ELF-1 (cell line): ENCODE measurements around the gene TTC28.
"Not testable (repeated sequence)": the region's sequence is repeated elsewhere in the genome, so short reads cannot be mapped to it uniquely, and the experiment has no call there.

Source experiments
- DNase-seq: peaks from one replicate; pipeline ENCODE4 v3.0.0-alpha.2; 2016; ENCODE audit warnings: low read depth, low spot score

TTC28 gene

DNA sequence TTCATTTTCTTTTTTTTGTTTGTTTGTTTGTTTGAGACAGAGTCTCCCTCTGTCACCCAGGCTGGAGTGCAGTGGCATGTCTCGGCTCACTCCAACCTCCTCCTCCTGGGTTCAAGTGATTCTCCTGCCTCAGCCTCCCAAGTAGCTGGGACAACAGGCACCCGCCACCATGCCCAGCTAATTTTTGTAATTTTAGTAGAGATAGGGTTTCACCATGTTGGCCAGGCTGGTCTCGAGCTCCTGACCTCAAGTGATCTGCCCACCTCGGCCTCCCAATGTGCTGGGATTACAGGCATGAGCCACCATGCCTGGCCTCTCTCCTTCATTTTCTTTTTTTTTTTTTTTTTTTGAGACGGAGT lies 118.9 kb downstream of the TTC28 start:
- not testable (repeated sequence) for DNase-seq

DNA sequence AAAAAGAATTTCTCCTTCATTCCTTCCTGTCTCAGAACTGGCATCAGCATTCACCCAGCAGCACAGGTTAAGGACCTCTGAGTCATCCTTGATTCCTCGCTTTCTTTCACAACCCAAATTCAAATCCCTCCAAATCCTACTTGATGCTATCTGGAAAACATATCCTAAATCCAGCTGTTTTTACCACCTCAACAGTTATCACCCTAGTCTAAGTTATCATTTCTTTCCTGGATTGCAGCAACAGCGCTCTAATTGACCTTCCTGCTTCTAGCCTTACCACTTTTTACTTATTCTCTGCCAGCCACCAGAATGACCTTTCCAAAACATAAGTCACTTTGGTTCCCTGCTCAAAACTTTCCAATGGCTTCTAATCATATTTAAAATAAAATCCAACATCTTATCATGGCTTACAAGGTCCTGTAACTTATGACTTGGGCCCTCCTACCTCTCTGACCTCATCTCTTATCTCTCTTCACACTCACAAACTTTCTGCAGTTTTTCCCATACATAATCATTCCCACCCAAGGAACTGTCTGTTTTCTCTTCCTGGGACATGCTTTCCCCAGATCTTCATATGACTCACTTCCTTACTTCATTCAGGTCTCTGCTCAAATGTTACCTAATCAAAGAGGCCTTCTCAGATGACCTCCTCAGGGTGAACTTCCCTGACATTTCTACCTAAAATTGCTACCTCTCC lies 119.4 kb downstream of the TTC28 start:
- DNase-seq, result peak; percentile 19

DNA sequence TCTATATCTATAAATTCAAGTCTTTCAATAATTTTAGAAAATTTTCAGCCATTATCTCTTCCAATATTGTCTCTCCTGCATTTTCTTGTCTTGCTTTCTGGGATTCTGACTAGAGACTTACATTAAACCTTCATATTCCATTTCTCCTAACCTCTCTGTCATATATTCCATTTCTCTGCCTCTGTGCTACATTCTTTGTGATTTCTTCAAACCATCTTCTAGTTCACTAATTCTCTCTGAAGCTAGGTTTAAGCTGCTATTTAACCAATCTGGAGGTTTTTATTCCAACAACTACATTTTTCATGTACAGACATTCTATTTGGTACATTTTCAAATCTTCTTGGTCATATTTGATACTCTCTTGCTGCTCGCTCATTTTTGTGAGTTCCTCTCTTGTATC lies 122.5 kb downstream of the TTC28 start:
- DNase-seq, result no peak

DNA sequence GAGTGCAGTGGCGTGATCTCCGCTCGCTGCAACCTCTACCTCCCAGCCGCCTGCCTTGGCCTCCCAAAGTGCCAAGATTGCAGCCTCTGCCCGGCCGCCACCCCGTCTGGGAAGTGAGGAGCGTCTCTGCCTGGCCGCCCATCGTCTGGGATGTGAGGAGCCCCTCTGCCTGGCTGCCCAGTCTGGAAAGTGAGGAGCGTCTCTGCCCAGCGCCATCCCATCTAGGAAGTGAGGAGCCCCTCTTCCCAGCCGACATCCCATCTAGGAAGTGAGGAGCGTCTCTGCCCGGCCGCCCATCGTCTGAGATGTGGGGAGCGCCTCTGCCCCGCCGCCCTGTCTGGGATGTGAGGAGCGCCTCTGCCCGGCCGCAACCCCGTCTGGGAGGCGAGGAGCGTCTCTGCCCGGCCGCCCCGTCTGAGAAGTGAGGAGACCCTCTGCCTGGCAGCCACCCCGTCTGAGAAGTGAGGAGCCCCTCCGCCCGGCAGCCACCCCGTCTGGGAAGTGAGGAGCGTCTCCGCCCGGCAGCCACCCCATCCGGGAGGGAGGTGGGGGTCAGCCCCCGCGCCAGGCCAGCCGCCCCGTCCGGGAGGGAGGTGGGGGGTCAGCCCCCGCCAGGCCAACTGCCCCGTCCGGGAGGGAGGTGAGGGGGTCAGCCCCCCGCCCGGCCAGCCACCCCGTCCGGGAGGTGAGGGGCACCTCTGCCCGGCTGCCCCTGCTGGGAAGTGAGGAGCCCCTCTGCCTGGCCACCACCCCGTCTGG lies 126.4 kb downstream of the TTC28 start:
- DNase-seq, result not testable (repeated sequence)

DNA sequence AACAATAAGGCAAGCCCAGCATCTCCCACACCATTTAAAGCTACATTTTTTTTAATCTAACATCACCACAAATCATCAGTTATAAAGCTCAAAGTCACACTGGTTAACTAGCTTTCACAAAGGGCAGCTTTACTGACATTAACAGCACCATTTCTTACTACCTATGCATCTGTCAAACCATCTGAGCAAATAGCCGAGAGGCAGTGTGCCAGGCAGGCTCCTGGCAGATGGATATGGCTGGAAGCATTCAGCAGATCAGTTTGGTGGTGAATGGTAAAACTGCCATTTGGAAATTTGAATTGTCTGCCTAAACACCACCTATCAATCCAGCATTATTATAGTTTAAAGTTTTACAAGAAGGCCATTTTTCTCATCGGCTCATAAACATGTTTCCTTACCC lies 131.2 kb downstream of the TTC28 start:
- no peak for DNase-seq

DNA sequence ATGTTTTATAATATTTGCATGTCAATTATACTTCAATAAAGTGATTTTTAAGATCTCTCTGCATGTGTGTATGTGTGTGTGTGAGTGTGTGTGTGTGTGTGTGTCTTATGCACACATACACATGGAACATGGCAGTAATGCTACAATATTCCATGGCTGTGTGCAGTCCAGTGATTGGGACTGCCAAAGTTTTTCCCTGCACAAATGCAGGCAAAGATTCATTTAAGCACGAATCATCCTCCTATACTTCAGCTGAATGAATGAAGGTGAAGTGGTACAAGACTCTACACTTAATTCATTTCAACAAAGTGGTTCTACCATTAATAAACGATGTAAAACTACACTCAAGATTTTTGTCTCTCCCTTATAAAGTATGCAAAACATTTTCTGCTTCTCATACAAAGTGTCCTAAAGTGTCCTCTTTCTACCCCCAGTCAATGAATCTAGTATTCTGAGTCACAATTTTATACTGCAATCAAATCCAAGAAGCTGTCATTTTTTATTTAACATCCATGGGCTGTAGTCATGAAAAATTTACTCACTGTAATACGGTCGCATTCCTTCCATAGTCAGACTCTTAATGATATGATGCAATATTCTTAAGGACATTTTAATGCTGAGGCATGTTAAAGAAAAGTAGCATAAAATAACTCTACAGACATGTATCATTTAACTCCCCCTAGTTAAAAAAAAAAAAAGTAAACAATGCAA lies 132.4 kb downstream of the TTC28 start:
- no peak for DNase-seq

DNA sequence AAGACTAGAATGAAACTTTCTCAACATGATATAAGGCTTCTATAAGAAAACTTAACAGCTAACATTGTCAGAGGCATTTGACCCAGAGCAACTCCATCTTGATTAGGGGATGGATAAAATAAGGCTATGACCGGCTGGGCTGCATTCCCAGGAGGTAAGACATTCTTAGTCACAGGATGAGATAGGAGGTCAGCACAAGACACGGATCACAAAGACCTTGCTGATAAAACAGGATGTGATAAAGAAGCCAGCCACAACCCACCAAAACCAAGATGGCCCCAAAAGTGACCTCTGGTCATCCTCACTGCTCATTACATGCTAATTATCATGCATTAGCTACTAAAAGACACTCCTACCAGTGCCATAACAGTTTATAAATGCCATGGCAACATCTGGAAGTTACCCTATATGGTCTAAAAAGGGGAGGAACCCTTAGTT lies 135.2 kb downstream of the TTC28 start:
- DNase-seq, result peak; percentile 17

DNA sequence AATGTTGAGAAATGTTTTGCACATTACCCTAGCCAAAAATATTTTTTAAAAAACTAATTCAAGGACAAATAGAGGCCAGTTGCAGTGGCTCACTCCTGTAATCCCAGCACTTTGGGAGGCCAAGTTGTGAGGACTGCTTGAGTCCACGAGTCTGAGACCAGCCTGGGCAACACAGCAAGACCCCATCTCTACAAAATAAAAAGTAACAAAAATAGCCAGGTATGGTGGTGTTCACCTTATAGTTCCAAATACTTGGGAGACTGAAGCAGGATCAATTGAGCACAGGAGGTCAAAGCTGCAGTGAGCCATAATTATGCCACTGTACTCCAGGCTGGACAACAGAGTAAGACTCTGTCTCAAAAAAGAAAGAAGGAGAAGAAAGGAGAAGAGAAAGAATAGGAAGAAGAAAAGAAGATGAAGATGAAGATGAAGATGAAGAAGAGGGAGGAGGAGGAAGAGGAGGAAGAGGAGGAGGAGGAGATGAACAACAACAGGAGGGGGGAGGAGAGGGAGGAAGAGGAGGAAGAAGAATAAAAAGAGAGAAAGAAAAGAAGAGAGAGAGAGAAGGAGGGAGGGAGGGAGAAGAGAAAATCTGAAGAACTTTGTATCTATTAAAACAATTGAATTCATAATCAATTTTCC lies 136.5 kb downstream of the TTC28 start:
- DNase-seq, result no peak

DNA sequence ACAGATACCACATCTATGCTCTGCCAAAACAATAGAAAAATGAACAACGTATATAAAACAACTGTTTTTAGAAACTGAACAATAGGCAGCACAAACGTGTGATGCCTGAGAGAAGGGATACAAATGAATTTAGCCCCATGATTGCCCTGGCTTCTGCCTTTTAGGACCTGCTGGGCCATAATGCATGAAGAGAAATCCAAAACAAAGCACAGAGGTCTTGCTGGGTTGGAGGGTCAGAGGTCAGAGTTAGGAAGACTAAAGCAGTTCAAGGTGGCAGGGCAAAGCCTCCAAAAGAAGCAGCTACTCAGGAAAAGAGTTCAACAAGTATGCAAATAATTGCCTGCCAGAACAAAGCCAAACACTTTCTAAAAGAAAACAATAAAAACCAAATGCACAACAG lies 138.5 kb downstream of the TTC28 start:
- DNase-seq, result peak; percentile 37

DNA sequence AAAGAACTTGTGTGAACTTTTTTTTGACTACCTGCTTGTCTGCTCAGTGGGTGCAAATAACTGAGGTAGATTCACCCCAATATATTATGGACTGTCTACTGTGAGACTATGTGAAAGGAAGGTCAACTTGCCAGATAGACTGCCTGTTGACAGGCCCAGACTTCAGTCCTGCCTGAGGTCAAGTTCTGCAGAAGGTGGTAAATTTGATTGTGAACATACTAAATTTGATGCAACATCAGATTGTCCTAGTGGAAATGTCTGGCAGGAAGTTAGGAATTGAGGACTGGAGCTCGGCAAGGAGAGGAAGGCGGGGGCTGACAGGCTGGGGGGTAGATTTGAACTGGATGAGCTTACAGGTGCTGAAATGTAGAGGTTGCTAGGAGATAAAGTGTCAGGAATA lies 140.7 kb downstream of the TTC28 start:
- no peak for DNase-seq

DNA sequence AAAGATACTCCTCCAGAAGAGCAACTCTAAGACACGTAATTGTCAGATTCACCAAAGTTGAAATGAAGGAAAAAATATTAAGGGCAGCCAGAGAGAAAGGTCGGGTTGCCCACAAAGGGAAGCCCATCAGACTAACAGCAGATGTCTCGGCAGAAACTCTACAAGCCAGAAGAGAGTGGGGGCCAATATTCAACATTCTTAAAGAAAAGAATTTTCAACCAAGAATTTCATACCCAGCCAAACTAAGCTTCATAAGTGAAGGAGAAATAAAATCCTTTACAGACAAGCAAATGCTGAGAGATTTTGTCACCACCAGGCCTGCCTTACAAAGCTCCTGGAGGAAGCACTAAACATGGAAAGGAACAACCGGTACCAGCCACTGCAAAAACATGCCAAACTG lies 149.1 kb downstream of the TTC28 start:
- not testable (repeated sequence) for DNase-seq

DNA sequence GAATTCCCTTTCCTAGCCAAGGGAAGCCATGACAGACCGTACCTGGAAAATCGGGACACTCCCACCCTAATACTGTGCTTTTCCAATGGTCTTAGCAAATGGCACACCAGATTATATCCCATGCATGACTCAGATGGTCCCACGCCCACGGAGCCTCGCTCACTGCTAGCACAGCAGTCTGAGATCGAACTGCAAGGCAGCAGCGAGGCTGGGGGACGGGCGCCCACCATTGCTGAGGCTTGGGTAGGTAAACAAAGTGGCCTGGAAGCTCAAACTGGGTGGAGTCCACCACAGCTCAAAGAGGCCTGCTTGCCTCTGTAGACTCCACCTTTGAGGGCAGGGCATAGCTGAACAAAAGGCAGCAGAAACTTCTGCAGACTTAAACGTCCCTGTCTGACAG lies 150.5 kb downstream of the TTC28 start:
- DNase-seq, result not testable (repeated sequence)

DNA sequence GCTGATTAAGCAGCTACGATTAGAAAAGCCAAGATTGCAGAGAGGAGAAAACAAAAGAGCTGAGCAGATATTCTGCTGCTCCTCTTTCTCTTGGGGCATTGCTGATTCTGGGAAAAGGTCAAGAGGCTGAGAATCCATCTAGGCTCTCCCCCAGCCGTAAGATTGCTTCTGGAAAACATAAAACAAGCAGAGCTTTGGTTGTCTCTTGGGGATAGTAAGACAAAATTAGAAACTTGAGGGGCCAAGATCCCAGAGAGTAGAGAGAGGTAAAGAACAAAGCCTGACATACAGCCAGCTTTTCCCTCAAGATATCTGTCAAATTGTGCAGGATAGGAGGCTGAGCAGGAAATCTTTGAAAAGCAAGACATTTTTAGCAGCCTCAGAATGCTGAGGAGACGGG lies 158.2 kb downstream of the TTC28 start:
- no peak for DNase-seq

DNA sequence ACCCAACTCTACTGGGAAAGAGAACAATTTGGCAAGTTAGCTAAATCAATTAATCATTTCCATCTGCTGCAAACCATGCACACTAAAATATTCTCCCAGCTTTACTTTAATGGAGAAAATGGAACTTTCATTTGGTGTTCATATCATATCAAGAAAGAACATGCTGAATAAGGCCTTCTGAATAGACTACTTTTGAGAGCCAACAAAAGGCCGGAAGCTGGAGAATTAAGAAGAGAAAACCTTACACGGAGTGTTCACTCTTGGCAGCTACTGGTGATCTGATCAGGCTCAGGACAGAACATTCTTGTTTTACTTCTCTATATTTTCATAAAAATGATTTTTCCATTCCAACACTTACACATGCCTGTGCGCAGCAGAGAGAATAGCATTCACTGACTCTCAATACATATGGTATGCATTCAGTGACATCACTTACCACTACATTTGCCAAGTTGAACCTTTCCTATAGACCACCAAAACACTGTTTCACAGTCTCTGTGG lies 165.3 kb downstream of the TTC28 start:
- no peak for DNase-seq

DNA sequence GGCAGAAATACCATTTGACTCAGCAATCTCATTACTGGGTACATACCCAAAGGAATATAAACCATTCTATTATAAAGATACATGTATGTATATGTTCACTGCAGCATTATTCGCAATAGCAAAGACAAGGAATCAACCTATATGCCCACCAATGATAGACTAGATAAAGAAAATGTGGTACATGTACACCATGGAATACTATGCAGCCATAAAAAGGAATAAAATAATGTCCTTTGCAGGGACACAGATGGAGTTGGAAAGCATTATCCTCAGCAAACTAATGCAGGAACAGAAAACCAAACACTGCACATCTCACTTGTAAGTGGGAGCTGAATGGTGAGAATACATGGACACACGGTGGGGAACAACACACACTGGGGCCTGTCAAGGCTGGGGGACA lies 167.3 kb downstream of the TTC28 start:
- DNase-seq, result not testable (repeated sequence)

DNA sequence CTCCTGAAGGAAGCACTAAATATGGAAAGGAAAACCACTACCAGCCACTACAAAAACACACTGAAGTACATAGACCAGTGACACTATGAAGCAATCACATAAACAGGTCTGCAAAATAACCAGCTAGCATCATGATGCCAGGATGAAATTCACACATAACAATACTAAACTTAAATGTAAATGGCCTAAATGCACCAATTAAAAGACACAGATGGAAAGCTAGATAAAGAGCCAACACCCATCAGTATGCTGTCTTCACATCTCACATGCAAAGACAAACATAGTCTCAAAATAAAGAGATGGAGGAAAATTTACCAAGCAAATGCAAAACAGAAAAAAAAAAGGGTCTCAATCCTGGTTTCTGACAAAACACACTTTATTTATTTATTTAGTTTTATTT lies 171.7 kb downstream of the TTC28 start:
- no peak for DNase-seq

DNA sequence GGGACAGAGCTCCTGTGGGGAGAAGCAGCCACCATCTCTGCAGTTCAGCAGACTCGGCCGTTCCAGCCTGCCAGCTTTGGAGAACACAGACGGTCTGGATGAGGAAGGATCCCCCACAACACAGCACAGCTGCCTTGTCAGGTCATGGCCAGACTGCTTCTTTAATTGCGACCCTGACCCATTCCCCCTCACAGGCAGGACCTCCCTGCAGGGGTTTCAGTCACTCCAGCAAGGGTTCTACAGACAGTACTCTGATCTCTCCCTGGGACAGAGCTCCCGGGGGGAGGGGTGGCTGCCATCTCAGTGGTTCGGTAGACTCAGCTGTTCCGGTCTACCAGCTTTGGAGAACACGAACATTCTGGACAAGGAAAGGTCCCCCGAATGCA lies 173.5 kb downstream of the TTC28 start:
- DNase-seq, result no peak

DNA sequence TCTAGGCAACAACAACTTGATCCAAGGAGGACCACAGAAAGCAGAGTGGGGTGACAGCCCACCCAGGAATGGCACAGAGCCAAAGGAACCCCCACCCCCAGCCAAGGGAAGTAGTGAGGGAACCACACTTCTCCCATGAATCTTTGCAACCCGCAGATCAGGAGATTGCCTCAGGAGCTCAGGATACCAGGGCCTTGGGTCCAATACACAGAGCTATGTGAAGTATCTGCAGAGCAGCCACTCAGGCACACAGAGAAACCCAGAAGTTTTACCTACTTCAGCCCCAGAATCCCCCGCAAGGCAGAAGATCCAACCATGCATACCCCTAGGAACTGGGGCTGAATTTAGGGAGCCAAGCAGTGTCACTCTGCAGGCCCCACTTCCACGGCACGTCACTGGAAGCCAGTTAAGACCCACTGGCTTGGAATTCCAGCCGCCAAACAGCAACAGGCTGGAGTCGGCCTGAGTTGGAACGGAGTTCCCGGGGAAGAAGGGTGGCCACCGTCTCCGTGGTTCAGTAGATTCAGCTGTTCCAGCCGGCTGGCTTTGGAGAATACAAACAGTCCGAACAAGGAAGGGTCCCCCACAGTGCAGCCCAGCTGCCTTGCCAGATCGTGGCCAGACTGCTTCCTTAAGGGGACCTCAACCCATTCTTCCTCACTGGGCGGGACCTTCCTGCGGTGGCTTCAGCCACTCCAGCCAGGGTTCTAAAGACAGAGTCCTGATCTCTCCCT lies 174.1 kb downstream of the TTC28 start:
- peak; percentile 7 for DNase-seq

DNA sequence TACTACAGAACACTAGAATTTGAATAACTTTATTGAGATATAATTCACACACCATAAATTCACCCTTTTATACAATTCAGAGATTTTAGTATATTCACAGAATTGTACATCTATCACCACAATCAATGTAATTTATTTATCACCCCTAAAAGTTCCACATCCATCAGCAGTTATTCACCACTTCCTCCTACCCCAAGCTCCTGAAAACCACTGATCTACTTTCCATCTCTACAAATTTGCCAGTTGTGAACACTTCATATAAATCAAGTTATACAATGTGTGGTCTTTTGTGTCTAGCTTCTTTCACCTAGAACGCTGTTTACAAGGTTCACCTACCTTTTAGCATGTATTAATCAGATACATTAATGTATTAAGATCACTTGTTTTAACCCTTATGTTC lies 179.6 kb downstream of the TTC28 start:
- no peak for DNase-seq

DNA sequence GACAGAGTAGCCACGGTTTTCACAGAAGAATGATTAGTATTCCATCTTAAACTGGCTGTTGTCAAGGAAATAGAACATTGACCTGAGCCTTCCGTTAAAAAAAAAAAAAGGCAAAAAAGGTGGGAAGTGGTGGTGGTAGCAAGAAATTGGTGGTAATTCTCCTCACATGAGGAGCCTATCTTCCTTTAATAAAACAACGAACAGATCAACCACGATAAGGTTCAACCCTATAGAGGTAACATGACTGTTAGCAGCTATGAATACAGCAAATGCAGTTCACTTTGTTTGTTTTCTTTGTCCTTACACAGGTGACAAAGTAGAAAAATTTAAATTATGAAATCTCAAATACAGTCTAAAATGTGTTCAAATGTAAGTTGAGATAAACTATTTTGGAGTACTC lies 181.6 kb downstream of the TTC28 start:
- no peak for DNase-seq

DNA sequence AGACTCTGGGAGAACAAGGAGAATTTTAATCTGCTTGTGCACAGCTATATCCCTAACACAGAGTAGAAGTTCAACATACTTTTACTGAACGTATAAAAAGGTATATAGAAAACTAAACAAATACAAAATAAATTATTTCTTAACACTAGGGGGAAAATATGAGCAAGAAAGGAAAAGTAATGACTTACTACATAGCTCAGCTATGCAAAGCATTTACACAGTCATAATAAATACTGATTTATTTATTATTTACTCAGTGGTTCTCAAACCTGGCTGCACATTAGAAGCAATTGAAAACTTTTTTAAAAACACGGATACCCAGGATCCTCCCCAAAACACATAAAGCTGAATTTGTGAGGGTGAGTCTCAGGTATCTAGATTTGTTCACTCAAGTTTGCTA lies 182.5 kb downstream of the TTC28 start:
- no peak for DNase-seq
